OCI-LY7 (cell line): ENCODE measurements around the gene NAALADL2. TPM values are rescaled to one million over a fixed set of nuclear protein-coding genes. Genes with fewer than 3 reads are reported as not detected.

Source experiments
- BruUV-seq: library from RNA; stranded (reverse); fragments of 400-500 nt; replicated peaks from 2 replicates; lab custom pipeline; 2021; lab: Mats Ljungman, UMichigan
- CTCF ChIA-PET: fragments of 300-600 bp; sonication (Branson Sonifier 250); formaldehyde crosslinking; loops from one replicate; lab custom pipeline; 2022; ENCODE audit warnings: antibody characterized with exemption; ENCODE audit not compliant: unreplicated experiment; lab: Charles Lee
- POLR2A ChIA-PET: fragments of 300-600 bp; sonication (Branson Sonifier 250); formaldehyde crosslinking; loops from one replicate; lab custom pipeline; 2022; ENCODE audit warnings: antibody characterized with exemption; lab: Charles Lee
- DNase-seq: peaks from one replicate; pipeline ENCODE4 v3.0.0-alpha.2; 2015; ENCODE audit warnings: low spot score
- H2AFZ ChIP-seq: fragments of 200-600 bp; sonication (generic), shearing (Covaris generic); 2 replicates; pipeline ENCODE4 v1.6.1; 2014; ENCODE audit warnings: mild to moderate bottlenecking, antibody characterized with exemption, low read length, moderate library complexity
- H3K27ac ChIP-seq: fragments of 200-600 bp; sonication (generic); 2 replicates; pipeline ENCODE4 v1.5.1; 2014; ENCODE audit warnings: mixed run types, low read depth, mild to moderate bottlenecking, moderate library complexity, low read length, inconsistent platforms; ENCODE audit not compliant: poor library complexity, severe bottlenecking
- H3K36me3 ChIP-seq: fragments of 200-600 bp; sonication (generic); 2 replicates; pipeline ENCODE4 v1.6.1; 2014; ENCODE audit warnings: mild to moderate bottlenecking, antibody characterized with exemption, low read length, moderate library complexity, mixed read lengths; ENCODE audit not compliant: insufficient read depth
- H3K4me1 ChIP-seq: fragments of 200-600 bp; sonication (generic); 2 replicates; pipeline ENCODE4 v1.5.1; 2014; ENCODE audit warnings: mild to moderate bottlenecking, low read length; ENCODE audit not compliant: insufficient read depth, poor library complexity, severe bottlenecking
- H3K4me2 ChIP-seq: fragments of 200-600 bp; sonication (generic); 2 replicates; pipeline ENCODE4 v1.6.1; 2014; ENCODE audit warnings: mild to moderate bottlenecking, low read length
- H3K4me3 ChIP-seq: fragments of 200-600 bp; sonication (generic); 2 replicates; pipeline ENCODE4 v1.5.1; 2014; ENCODE audit warnings: mild to moderate bottlenecking, low read depth, low read length; ENCODE audit not compliant: poor library complexity, severe bottlenecking
- H3K79me2 ChIP-seq: fragments of 200-600 bp; sonication (generic); 2 replicates; pipeline ENCODE4 v1.6.1; 2016; ENCODE audit warnings: low read depth, mild to moderate bottlenecking, low read length, moderate library complexity, mixed read lengths; ENCODE audit not compliant: insufficient read depth
- H3K9me2 ChIP-seq: fragments of 200-600 bp; sonication (generic); 2 replicates; pipeline ENCODE4 v1.6.1; 2016; ENCODE audit warnings: mild to moderate bottlenecking, low read length, mixed read lengths; ENCODE audit not compliant: insufficient read depth
- H3K9me3 ChIP-seq: fragments of 200-600 bp; sonication (generic); 2 replicates; pipeline ENCODE4 v1.6.1; 2014; ENCODE audit warnings: mild to moderate bottlenecking, mixed run types, low read length, mixed read lengths
- H4K20me1 ChIP-seq: fragments of 200-600 bp; sonication (generic); 2 replicates; pipeline ENCODE4 v1.6.1; 2014; ENCODE audit warnings: mild to moderate bottlenecking, antibody characterized with exemption, low read length, moderate library complexity, mixed read lengths; ENCODE audit not compliant: insufficient read depth
- CTCF ChIP-seq: fragments of 200-600 bp; sonication (generic); conservative IDR thresholded peaks from 2 replicates; pipeline ENCODE4 v1.5.1; 2014; ENCODE audit warnings: mild to moderate bottlenecking, antibody characterized with exemption, low read length, moderate library complexity, mixed read lengths
- EZH2phosphoT487 ChIP-seq: fragments of 200-600 bp; sonication (generic); IDR thresholded peaks from 2 replicates; pipeline ENCODE4 v1.6.1; 2018; ENCODE audit warnings: low read depth, borderline replicate concordance, mild to moderate bottlenecking, mixed run types, antibody characterized with exemption, low read length, moderate library complexity, mixed read lengths
- intact Hi-C: fragments of 100-400 bp; cut with micrococcal nuclease; formaldehyde crosslinking; loops from one replicate; pipeline ENCODE4 v1.10.0; 2022; ENCODE audit not compliant: unreplicated experiment
- total RNA-seq, 2 experiments: library from RNA; depleted of rRNA in 1 of 2; stranded (reverse); fragments of >200 nt in 1 of 2; shearing (Covaris generic) in 1 of 2; gene quantifications; 2 replicates each; pipeline ENCODE4 v1.2.3, GENCODE V29; 2014 to 2022

NAALADL2 gene
- total RNA-seq, 2 experiments from 2014 or later: 0.25 to 0.70 TPM

GRCh38 chr3:175155172-175155571 is 296.0 kb downstream of the NAALADL2 start:
- intact Hi-C loops: no loop called here
- Histone ChIP-seq H3K79me2 (no peaks in the 10 kb centered on the region), H3K36me3 (no peaks in the 10 kb centered on the region), H2AFZ (no peak overlapping the region), H3K9me3 (no peaks in the 10 kb centered on the region), H3K9me2 (no peaks in the 10 kb centered on the region), H4K20me1 (no peaks in the 10 kb centered on the region; the same call in 1 of the 2 replicates), H3K4me2 (no peak overlapping the region), H3K4me3 (no peak overlapping the region), H3K4me1 (no peaks in the 10 kb centered on the region), H3K27ac (no peak overlapping the region)
- ChIA-PET POLR2A (interaction anchor here (0.7 to 1.4 kb wide), 2 partner anchors 11 to 699 kb away, joined by 3 to 6 read pairs; no protein-coding TSS in a partner anchor), CTCF (no interaction called here)
- TF ChIP-seq EZH2phosphoT487 (no peak), CTCF (no peak)
- DNase-seq: no peak
- no TSS peak for BruUV-seq

DNA sequence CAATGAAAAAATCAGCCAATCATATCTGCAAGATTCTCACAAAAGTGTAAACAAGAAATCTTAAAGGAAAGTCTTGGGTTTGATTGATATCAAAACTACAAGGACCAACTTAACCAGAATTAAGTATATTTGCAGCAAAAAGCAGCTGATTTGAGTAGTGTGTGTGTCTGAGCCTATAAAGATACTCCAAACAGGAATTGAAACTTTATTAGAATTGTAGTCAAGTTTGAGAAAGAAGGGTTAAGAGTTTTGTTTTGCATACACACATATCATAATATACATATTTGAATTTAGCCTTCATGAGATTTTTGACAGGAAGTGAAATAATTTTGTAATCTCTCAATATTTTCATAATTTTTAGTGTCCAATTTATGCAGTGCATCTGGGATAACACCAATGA is 300.1 kb downstream of the NAALADL2 start:
- no peaks in the 10 kb centered on the region for H3K36me3 ChIP-seq
- intact Hi-C loops: no loop called here
- ChIA-PET CTCF (no interaction called here), POLR2A (no interaction called here)
- no peak overlapping the region for H3K27ac ChIP-seq
- no peak for TF ChIP-seq CTCF
- TF ChIP-seq EZH2phosphoT487: no peak
- no peaks in the 10 kb centered on the region for H3K79me2 ChIP-seq
- no peak overlapping the region for H3K4me3 ChIP-seq
- H2AFZ ChIP-seq: no peak overlapping the region
- H4K20me1 ChIP-seq: no peaks in the 10 kb centered on the region
- H3K4me2 ChIP-seq: no peak overlapping the region
- H3K9me3 ChIP-seq: no peaks in the 10 kb centered on the region
- no peak for DNase-seq
- BruUV-seq: no TSS peak
- no peaks in the 10 kb centered on the region for H3K9me2 ChIP-seq
- no peaks in the 10 kb centered on the region for H3K4me1 ChIP-seq

DNA sequence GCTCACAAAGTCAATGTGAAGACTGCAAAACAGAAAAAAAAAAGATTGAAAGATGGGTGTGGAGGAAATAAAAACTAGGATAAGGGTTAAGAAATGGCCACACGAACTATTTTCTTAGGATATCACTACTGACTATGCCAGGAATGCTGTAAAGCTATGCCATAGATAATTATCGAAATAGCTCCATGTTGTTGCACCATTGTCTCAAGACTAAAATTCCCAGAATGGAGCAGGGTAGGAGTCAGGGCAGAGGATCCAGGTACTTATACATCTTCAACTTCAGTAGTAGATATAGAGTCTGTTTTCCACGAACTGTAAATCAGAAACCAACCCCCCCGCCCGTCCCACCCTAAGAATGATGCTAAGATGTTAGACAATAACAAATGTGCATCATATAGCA is 302.2 kb downstream of the NAALADL2 start:
- POLR2A ChIA-PET: interaction anchor here (0.7 kb wide), 1 partner anchor 112 kb away, joined by 3 read pairs; no protein-coding TSS in a partner anchor

More for the DNA sequence above, 302.2 kb downstream of the NAALADL2 start:
- TF ChIP-seq CTCF (no peak), EZH2phosphoT487 (no peak)
- no TSS peak for BruUV-seq
- Histone ChIP-seq H3K36me3 (no peaks in the 10 kb centered on the region), H2AFZ (no peak overlapping the region), H3K4me1 (no peaks in the 10 kb centered on the region), H3K27ac (no peak overlapping the region), H3K9me3 (no peaks in the 10 kb centered on the region), H3K4me2 (no peak overlapping the region), H3K4me3 (no peak overlapping the region), H4K20me1 (no peaks in the 10 kb centered on the region), H3K9me2 (no peaks in the 10 kb centered on the region), H3K79me2 (no peaks in the 10 kb centered on the region)
- intact Hi-C loops: no loop called here
- DNase-seq: no peak
- CTCF ChIA-PET: no interaction called here
